GM19238 (cell line): Measurements from ENCODE around the gene HCN4.

Experiments
- DNase-seq: peaks from one replicate; pipeline ENCODE4 v3.0.0; 2011; ENCODE audit warnings: low spot score; ENCODE audit not compliant: insufficient read length

The HCN4 gene

GRCh38 chr15:73346735-73347312, 21.9 kb downstream of the HCN4 start:
- DNase-seq, result peak; percentile 54

GRCh38 chr15:73345658-73346057, 23.1 kb downstream of the HCN4 start:
- DNase-seq, result no peak

GRCh38 chr15:73344056-73344455, 24.7 kb downstream of the HCN4 start:
- no peak for DNase-seq

GRCh38 chr15:73341886-73342600, 26.7 kb downstream of the HCN4 start:
- no peak for DNase-seq

GRCh38 chr15:73340502-73341192, 28.1 kb downstream of the HCN4 start:
- no peak for DNase-seq

- DNase-seq, result no peak
These were observed 30.0 kb downstream of the HCN4 start for GRCh38 chr15:73338606-73339374.

- no peak for DNase-seq
These were observed 30.7 kb downstream of the HCN4 start for GRCh38 chr15:73338058-73338457.

- no peak for DNase-seq
These were observed 31.6 kb downstream of the HCN4 start for GRCh38 chr15:73337187-73337586.

GRCh38 chr15:73336756-73337155, 32.0 kb downstream of the HCN4 start:
- DNase-seq, result no peak

- no peak for DNase-seq
These were observed 33.3 kb downstream of the HCN4 start for GRCh38 chr15:73335471-73335870.

- no peak for DNase-seq
These were observed 33.7 kb downstream of the HCN4 start for GRCh38 chr15:73335026-73335425.

GRCh38 chr15:73334086-73334485, 34.7 kb downstream of the HCN4 start:
- no peak for DNase-seq

- no peak for DNase-seq
These were observed 35.8 kb downstream of the HCN4 start for GRCh38 chr15:73333001-73333400.

- no peak for DNase-seq
These were observed 36.5 kb downstream of the HCN4 start for GRCh38 chr15:73331991-73332925.

- no peak for DNase-seq
These were observed 37.3 kb downstream of the HCN4 start for GRCh38 chr15:73331501-73331900.

GRCh38 chr15:73330206-73331051, 38.3 kb downstream of the HCN4 start:
- DNase-seq, result no peak

- DNase-seq, result no peak
These were observed 39.1 kb downstream of the HCN4 start for GRCh38 chr15:73329501-73330200.

GRCh38 chr15:73328981-73329380, 39.8 kb downstream of the HCN4 start:
- no peak for DNase-seq

GRCh38 chr15:73328149-73328820, 40.5 kb downstream of the HCN4 start:
- DNase-seq, result no peak
